Stimulated activated naive CD8-positive, alpha-beta T cell treated with anti-CD3 and anti-CD28 coated beads, Interleukin-15, Interleukin-2, amounts not matched to agents 100 U/mL and 50 U/mL, for 24 hours (primary cell): ENCODE measurements around the gene HJURP.

Experiments used
- ATAC-seq: fragments of 150-1000 bp; cut with Tn5 transposase; one replicate; pipeline ENCODE4 v1.10.0; 2021
- DNase-seq: peaks from one replicate; pipeline ENCODE4 v3.0.0; 2021

HJURP gene

DNA sequence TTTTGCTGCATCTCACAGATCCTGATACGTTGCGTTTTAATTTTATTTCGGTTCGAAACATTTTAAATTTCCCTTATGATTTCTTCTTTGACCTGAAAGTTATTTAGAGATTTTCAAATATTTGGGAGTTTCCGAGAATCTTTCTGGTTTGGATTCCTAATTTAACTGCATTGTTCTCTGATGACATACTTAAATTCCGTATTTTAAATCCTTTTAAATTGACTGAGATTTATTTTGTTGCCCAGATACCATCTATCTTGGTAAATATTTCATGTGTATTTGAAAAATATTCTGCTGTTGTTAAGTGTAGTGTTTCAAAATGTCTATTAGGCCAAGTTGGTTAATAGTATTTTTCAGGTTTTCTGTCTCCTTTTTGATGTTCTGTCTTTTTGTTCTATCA is 38.5 kb downstream of the HJURP start:
- DNase-seq (no peak), ATAC-seq (no peak)

DNA sequence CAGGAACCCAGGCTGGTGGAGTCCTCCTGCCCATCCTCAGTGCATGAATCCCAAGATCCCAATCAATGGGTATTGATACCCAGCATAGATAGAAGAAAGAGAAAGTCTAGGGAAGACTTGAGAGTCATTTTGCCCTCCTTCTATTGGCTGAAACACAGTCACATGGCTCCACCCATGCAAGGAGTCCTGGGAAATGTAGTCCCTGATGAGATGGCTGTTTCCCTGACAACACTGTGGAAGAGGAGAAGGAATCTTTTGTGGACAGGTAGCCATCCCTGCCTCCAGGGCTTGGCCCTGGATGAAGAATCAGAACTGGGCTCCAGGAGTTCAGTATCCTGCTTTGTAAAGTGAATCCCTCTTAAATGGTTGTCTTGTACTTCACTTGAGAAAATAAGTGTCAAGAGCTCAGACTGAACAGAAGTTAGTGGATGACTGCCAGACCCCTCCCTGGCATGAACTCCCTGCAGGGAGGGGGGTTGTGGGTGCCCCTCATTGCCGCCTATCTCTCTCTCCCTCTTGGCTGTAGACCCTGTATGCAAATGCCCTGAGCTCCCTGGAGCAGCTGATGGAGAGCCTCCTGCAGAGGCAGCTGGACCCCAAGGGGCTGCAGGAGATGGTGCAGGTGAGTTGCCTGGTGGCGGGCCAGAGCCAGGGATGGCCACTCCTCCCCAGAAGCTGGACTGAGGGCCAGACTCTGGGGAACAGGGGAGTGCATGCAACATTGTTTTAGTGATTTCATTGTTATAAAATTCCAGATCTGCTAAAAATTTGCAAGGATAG is 40.1 kb downstream of the HJURP start:
- DNase-seq (no peak), ATAC-seq (no peak)

DNA sequence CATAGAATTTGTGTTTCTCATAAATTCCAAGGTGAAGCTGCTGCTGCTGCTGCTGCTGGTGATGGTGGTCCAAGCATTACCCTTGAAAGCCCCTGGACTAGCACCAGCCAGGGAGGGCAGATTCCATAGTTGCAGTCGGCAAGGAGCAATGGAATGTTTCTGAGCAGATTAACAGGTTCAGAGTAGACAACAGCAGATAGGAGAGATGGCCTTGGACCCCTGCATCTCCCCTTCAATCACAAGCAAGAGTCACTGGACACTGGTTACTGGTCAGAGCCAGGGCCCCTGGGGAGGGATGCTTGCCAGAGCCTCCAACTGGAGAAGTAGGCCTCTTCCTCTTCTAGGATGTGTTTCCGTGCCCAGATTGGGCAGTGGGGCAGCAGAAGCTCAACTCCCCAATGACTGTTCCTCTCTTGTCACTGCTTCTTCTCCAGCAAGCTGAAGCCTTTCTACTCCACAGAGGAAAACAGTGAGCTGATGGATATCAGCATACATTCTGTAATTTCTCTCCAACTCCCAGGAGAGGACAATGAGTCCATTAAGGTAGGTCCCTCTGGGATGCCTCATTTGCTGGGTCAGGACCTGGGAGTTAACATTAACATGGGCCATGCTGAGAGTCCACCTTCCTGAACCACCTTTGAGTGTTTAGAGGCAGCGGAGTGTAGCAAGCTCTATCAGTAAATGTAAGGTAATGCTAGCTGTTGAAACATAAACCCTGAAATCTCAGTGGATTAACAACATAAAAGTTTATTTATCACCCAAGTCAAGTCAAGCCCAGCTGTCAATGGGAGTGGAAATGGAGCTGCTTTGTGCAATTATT is 40.9 kb downstream of the HJURP start:
- no peak for ATAC-seq
- DNase-seq = no peak

DNA sequence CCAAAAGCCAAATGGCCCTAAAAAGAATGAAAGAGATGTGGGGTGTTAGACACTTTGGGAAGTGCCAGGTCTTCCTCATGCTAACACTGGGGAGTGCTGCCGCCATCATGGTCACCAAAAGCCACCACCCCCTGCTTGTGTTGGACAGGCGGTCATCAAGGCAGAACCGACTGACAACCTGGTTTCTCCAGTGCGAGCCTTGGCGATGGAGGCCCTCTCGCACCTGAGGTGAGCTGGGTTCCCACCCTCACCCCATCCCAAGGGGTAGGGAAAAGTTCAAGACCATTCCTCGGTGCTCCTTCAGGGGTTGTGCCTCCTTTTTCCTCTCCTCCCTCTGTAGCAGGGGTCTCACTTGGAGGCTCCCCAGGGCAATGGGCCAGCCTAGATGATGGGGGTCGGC is 42.6 kb downstream of the HJURP start:
- no peak for DNase-seq
- ATAC-seq = no peak

DNA sequence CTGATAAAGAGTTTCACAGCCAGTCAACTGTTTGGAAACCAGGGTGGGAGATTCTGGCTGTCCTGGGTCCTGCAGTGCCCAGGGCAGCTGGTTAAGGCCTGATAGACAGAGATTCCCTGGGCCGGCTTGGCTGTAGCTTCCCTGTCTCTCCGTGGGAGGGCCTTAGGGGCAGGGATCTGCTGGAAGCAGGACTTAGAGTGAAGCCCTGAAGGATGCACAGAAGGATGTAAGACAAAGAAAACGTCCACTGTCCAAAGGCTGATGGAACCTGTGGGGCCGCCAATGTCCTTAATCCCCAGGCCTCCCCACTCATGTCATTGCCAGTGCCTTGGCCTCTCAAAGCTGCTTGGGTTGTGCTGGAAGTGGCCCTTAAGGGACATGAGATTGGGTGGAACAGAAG is 43.2 kb downstream of the HJURP start:
- DNase-seq = no peak
- no peak for ATAC-seq

DNA sequence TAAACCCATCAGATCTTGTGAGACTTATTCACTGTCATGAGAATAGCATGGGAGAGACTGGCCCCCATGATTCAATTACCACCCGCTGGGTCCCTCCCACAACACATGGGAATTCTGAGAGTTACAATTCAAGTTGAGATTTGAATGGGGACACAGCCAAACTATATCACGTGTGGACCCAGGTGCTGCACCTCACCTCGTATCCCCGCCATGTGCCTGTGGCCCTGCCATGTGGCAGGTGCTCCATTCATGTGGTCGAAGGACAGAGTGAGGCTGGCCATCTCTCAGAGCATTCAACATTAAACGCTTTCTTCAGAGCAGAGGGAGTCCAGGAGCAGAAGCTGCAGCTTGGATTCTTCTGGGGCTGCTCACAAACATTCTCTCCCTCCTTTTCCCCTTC is 44.0 kb downstream of the HJURP start:
- ATAC-seq (no peak), DNase-seq (no peak)

DNA sequence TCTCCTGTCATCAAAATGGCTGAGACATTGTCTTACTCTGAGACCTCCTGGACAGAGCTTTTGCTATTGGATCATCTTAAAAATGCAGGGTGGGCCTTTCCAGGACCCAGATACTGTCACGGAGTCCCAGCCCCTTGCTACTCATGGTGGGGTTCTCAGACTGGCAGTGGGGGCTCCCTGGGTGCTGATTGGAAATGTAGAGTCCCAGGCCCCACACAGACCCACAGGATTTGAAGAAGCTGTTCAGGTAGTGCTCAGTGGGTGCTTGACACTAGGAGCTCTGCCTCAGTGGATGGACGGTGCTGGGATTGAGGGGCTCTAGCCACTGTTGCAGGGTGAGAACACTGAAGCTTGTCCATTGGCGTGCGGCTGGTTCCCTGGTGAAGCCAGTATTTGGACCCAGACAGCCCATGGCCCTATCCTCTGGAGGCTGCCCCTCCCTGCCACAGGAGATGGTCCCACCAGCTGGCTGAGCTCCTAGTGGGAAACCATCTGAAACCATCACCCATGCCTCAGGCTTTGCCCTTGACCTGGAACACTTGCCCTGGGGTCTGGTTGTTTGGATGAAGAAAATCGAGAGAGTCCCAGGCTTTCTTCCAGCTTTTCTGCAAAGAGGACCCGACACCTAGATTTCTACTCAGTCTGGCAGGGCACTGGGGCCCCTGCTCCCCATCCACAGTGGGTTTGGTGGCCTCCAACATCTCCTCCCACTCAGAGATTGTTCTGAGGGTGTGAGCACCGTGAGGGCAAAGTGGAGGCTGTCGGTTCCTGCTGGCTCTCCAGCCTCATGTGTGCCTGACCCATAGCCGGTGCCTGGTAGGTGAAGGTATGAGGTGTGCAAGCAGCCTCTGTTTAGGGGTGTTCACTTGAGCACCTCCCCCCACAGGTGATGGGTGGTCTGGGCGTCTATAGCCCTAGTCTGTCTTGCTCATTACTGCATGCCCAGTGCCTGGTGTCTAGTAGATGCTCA is 46.1 kb downstream of the HJURP start:
- DNase-seq (no peak), ATAC-seq (no peak)

DNA sequence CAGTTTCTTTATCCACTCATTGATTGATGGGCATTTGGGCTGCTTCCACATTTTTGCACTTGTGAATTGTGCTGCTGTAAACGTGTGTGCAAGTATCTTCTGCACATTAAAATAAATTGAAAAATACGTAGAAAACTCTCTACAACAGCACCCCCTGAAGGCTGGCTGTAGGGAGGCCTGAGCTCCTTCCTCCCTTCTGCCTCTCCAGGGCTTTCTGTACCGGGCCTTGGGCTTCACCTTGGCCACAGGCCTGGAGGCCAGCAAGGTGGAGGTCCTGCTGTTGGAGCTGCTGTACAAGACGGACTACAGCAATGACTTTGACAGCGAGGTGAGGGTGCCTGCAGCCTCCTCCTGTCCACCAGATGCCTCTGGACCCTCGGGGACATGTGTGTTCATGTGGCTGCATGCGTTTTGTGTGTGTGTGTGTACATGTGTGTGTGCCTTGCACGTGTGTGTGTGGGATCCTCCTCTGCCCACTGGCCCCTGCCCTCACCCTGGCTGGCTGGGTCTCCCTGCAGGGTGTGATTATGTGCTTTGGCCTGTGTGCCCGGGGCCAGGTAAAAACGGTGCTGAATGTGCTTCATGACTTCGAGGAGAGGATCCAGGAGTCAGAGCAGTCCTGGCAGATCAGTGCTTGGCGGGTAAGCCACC is 47.0 kb downstream of the HJURP start:
- DNase-seq = no peak
- no peak for ATAC-seq

DNA sequence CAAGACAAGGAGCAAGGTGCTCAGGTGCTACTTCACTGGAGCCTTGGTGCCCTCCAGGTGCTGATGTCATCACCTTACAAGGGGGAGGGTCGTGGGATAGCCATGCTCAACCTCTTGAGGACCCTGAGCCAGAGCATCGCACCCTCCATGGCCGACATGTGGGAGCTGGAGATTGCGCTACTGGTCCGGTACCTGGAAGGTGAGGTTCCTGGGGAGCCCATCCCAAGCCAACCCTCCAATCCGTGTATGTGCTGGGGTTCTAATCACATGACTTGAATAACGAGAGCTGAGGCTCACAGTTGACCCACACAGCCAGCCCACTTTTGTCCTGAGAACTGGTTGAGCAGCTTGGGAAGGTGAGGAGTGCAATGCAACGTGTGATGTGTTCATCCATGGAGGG is 50.3 kb downstream of the HJURP start:
- ATAC-seq (no peak), DNase-seq (no peak)

DNA sequence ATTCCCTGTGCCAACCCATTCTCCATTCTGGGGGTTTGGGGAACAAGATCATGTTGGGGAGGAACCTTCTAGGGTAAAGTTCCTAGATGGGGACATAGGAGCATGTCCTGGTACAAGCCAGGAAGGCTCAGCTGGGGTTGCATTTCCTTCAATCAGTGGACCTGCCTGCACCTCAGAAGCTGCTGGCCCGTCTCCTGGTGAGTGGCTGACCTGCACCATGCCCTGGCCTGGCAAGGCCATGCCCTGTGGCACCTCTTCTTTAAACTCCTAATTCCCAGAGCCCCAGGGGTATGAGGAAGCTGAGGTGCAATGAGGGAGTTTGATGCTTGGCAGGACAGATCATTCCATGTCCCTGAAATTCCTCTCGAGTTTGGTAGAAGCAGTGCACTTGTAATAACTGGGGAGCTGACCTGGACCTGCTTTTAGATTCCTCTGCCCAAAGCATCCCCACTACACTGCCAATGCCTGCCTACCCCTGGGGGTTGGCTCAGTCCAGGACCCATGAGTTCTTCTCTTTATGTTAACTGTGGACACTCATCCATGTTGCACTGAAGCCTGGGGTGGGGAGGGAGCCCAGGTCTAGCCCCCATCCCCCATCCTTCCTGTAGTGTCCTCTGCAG is 50.9 kb downstream of the HJURP start:
- ATAC-seq (no peak), DNase-seq (no peak)

DNA sequence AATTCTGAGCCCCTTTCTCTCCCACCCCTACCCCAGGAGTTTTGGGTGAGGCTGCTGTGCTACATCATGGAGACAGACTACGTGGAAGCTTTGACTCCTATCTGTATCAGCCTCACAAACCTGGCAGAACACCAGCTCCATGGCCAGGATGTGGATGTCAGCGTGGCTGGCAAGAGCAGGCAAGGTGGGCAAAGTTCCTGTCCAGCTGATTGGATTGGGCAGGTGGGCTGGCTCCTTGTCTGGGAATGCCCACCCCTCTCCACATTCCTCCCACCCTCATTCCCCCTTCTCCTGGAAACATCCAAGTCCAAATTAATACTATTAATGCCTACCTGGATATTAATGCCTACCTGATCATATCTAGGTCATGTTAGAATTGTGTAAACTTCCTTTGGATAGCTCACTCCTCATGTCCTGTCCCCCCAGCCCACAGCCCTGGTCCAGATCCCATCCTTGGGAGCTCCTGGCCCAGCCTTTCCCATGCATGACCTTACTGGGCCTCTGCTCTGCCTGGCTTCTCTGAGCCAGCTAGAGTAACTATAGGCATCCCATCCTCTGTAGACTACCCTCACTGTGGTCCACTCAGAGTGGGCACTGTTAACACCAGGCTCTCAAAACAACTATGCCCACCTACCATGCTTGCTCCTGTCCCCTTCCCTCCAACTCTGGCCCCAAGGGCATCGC is 52.1 kb downstream of the HJURP start:
- ATAC-seq (no peak), DNase-seq (no peak)

DNA sequence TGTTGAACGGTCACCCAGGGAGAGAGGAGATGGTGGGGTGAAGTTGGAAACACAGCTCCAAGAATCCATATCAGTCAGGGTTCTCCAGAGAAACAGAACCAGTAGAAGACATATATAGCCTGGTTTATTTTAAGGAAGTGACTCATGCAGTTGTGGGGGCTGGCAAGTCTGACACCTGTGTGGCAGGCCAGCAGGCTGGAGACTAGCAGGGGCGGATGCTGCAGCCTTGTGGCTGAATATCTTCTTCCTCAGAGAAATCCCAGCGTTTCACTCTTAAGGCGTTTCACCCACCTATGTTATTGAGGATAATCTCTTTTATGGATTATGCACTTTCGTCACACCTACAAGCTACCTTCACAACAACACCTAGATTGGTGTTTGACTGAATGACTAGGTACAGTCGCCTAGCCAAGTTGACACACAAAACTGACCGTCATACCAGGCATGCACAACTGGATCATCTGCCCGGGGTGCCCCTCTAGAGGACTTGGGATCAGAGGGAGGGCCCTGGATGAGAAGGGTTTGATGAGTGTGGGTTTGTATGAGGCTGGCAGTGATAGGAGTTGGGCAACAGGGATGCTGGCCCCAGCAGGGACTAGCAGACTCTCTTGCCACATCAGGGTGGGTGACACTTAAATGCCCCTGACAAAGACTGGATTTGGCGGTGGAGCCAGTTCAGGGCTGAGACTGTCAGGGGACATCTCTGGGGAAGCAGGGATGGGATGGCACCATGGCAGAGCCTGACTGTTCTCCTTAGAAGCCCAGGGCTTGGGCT is 52.8 kb downstream of the HJURP start:
- peak; percentile 24 for DNase-seq

DNA sequence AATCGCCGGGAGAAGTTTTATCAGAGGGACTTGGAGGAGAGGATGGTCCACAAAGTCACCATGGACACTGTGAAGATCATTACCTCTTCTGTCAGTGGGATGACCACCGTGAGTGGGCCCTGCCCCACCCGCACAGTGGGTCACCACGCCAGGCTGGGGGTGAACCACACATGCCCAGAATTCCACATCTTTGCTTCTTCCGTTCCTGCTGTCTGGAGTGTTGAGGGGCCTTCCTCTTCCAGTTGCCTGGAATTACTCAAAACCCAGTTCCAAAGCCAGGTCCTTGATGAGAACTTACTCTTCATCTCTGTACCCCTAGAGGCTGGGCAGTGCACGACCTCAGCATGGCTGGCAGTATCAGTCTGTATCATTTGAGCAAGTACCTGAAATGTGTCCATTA is 54.1 kb downstream of the HJURP start:
- ATAC-seq (no peak), DNase-seq (no peak)

More for the DNA sequence above, 52.8 kb downstream of the HJURP start:
- ATAC-seq = no peak

DNA sequence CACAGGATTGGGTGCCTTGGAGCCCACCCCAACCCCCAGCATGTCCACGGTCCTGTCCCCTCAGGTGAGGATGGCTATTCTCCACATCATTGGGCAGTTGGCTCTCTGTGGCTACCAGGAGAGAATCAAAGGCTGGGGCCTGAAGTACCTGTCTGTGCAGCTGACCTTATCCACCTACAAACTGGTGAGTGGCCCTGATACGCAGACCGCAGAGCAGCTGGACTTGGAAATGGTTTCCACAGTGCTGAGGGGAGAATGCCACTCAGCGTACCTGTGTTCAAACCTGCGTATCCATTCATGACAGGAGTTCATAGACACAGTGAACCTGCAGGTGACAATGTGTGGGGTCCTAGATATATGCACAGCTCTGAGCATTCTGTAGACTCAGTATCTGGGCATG is 54.6 kb downstream of the HJURP start:
- no peak for ATAC-seq
- DNase-seq = no peak

DNA sequence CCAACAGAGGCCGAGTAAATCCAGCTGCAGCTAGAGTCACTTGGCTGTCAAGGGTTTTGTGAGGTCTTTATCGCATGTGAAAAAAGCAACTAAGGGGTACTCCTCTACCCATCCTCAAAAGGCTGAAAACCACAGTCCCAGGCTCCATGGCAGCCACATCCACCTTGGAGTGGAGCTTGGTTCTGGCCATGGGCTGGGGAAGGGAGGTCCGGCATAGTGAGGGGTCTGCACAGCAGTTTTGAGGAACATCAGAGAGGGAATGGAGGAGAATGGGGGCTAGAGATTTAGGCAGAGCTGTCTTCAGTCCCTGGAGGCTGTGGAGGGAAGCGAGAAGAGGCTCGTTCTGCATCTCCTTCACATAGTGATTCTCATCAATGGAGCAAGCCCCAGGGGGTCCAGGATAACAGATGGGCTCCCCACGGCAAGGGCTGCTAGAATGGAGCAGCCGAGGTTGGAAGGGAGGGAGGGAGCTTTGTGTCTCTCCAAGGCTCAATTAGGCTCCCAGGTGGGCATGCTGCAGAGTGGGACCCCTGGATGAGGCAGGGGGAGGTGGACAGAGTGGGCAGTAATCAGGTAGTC is 55.2 kb downstream of the HJURP start:
- DNase-seq (no peak), ATAC-seq (no peak)

DNA sequence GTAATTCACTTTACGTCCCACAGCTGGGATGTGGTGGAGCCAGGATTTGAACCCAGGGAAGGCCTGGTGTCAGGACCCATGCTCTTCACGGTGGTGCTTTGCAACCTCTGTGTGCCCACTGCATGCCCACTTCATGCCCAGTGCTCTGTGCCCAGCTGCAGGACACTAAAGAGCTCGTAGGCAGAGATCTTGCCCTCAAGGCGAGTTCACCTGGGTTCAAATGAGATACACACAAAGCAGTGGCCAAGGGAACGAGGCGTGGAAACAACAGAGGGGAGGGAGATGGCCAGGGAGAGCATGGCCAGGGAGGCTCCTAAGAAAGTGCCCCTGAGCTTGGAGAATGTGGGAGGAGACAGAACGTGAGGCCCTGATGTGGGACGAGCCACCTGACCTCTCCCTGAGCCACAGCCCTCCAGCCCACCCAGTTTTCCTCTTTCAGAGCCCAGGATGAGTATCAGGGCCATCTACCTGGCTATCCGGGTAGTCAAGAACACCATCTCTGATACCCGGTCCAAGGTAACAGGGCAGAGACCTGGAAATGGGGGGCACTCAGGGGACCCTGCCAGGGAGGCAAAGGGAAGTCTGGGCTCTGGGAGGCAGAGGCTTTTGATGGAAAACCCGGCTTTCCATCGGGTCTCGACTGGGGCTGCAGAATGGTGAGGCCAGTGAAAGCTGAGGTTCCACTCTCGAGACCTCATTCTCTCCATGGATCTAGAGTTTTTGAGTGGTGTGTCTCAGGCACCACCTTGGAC is 55.8 kb downstream of the HJURP start:
- no peak for DNase-seq
- ATAC-seq = no peak

DNA sequence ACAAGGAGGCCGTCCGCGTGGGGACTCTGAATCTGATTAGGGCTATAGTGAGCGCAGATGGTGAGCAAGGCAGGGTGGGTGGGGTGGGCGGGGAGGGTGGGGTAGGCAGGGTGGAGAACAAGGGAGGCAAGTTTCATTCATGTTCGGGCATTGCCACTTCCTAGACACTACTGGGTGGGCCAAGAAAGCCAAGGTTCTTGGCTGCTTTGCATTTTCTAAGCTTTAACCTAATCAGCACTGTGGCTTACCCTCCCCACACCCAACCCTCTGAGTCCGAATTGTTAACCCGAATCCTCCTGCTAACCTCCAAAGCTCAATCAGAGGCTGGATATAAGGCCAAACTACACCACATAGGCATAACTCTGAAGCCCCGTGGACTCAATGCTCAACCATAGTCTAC is 58.1 kb downstream of the HJURP start:
- no peak for DNase-seq
- no peak for ATAC-seq

DNA sequence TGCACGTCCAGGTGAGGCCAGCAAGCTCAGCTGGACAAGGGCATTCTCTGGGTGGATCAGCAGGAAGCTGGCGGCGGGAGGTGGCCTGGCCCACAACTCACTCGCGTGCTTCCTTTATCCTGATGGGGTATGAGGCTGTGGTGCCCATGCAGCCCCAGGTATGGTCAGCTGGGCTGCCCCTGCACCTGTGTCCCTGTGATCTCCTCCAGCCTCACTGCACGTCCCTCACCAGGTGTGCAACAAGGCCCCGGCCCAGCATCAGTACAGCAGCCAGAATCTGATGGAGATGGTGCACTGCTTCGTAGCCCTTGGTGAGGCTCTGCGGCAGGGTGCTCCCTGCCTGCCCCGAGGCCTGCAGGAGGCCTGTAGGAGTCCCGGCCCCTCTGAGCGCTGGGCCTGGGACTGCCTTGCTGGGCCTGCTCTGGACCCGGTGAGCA is 58.6 kb downstream of the HJURP start:
- no peak for DNase-seq
- no peak for ATAC-seq

DNA sequence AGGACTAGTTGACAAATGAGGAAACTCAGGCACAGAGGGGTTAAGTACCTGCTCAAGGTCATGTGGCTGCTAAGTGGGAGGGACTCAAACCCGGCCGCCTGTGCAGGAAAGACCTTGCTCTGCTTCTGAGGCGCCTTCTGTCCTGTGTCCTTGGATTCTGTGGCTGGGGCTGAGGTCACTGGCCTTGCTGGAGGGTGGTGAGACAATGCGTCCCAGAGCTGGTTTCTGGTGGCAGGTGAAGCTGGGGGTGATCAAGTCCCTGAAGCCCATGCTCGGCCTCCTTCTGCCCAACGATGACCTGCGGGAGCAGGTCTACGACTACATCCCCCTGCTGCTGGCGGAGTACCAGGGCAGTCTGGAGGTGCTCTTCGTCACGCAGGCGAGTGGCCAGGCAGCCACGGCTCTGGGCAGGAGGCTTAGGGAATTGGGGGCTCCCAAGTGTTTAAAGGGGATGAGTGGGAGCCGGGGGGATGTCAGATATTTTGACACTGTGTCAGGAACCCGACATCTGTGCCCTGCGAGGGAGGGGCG is 60.1 kb downstream of the HJURP start:
- DNase-seq (no peak), ATAC-seq (no peak)
